T-helper 17 cell (primary cell): ENCODE data around the gene HBZ. TPM values are rescaled to one million over a fixed set of nuclear protein-coding genes. Genes with fewer than 3 reads are reported as not detected.
"Not testable (repeated sequence)": the region's sequence is repeated elsewhere in the genome, so short reads cannot be mapped to it uniquely, and the experiment has no call there.

Experiments
- ATAC-seq: fragments of 150-1000 bp; cut with Tn5 transposase; 2 replicates; pipeline ENCODE4 v1.10.0; 2021; ENCODE audit warnings: mild to moderate bottlenecking, moderate library complexity
- DNase-seq, 3 donors: peaks; one replicate each; pipeline versions ENCODE4 v3.0.0 to v3.0.0-alpha.2; 2020 to 2021
- H3K9me3 ChIP-seq: one replicate; pipeline ENCODE4 v1.7.0; 2013; ENCODE audit warnings: low read length, mild to moderate bottlenecking; ENCODE audit not compliant: control insufficient read depth, poor library complexity, severe bottlenecking
- H3K27ac Mint-ChIP-seq: one replicate; pipeline ENCODE4 v1.8.0; 2022; ENCODE audit warnings: mild to moderate bottlenecking, moderate library complexity, mixed read lengths
- H3K27me3 Mint-ChIP-seq: one replicate; pipeline ENCODE4 v1.8.0; 2022; ENCODE audit warnings: mixed read lengths
- H3K36me3 Mint-ChIP-seq: one replicate; pipeline ENCODE4 v1.8.0; 2022; ENCODE audit warnings: low read depth, mixed read lengths
- H3K4me1 Mint-ChIP-seq: one replicate; pipeline ENCODE4 v1.8.0; 2022; ENCODE audit warnings: mild to moderate bottlenecking, mixed read lengths
- H3K4me3 Mint-ChIP-seq: one replicate; pipeline ENCODE4 v1.8.0; 2022; ENCODE audit warnings: mild to moderate bottlenecking, moderate library complexity, mixed read lengths
- total RNA-seq, 4 donors: library from RNA in 2 of 4; stranded (reverse) in 2 of 4; gene quantifications; one replicate each; pipeline ENCODE4 v1.2.3 and lab custom pipeline; 2022 to 2026

Gene HBZ
- total RNA-seq, 2 donors from 2014 or later = not detected

GRCh38 chr16:144797-145252, 7.6 kb upstream of the HBZ start:
- Mint-ChIP-seq H3K27ac (no peak overlapping the region), H3K4me1 (peaks cover 2% of the 10 kb centered on the region), H3K27me3 (peaks cover 31% of the 10 kb centered on the region), H3K36me3 (no peaks in the 10 kb centered on the region), H3K4me3 (no peak overlapping the region)
- DNase-seq (no peak), ATAC-seq (no peak)
- no peaks in the 10 kb centered on the region for H3K9me3 ChIP-seq

- Mint-ChIP-seq H3K27ac (no peak overlapping the region), H3K4me3 (no peak overlapping the region), H3K4me1 (peaks cover 2% of the 10 kb centered on the region), H3K36me3 (no peaks in the 10 kb centered on the region), H3K27me3 (peaks cover 35% of the 10 kb centered on the region)
- DNase-seq (no peak), ATAC-seq (no peak)
- H3K9me3 ChIP-seq = no peaks in the 10 kb centered on the region
Measured at GRCh38 chr16:146646-147045, 5.8 kb upstream of the HBZ start.

GRCh38 chr16:149024-149660, 3.3 kb upstream of the HBZ start:
- H3K4me1 Mint-ChIP-seq = peaks cover 2% of the 10 kb centered on the region
- H3K36me3 Mint-ChIP-seq = no peaks in the 10 kb centered on the region
- no peak for ATAC-seq
- H3K9me3 ChIP-seq = no peaks in the 10 kb centered on the region
- no peak overlapping the region for H3K27ac Mint-ChIP-seq
- no peak for DNase-seq
- H3K27me3 Mint-ChIP-seq = peaks cover 20% of the 10 kb centered on the region
- H3K4me3 Mint-ChIP-seq = no peak overlapping the region

- ATAC-seq, H3K27ac Mint-ChIP-seq, H3K4me1 Mint-ChIP-seq, H3K9me3 ChIP-seq, DNase-seq, H3K36me3 Mint-ChIP-seq: not testable (repeated sequence)
- Mint-ChIP-seq H3K27me3 (peaks cover 36% of the 10 kb centered on the region), H3K4me3 (peak overlapping the region; percentile 76)
Measured at GRCh38 chr16:153129-153521, 681 bp downstream of the HBZ start.

GRCh38 chr16:153550-154216, 1.2 kb downstream of the HBZ start:
- not testable (repeated sequence) for H3K36me3 Mint-ChIP-seq, DNase-seq, H3K9me3 ChIP-seq, H3K4me1 Mint-ChIP-seq, H3K27ac Mint-ChIP-seq
- H3K27me3 Mint-ChIP-seq = peaks cover 41% of the 10 kb centered on the region
- peak; percentile 41 for ATAC-seq
- H3K4me3 Mint-ChIP-seq = peak overlapping the region; percentile 75

- ATAC-seq (no peak), DNase-seq (no peak)
- Mint-ChIP-seq H3K27me3 (peaks cover 40% of the 10 kb centered on the region), H3K4me3 (peak overlapping the region; percentile 75), H3K27ac (no peak overlapping the region), H3K4me1 (peaks cover 10% of the 10 kb centered on the region), H3K36me3 (no peaks in the 10 kb centered on the region)
- no peaks in the 10 kb centered on the region for H3K9me3 ChIP-seq
Measured at GRCh38 chr16:154217-155030, 2.0 kb downstream of the HBZ start.

GRCh38 chr16:155031-155398, 2.6 kb downstream of the HBZ start:
- Mint-ChIP-seq H3K36me3 (no peaks in the 10 kb centered on the region), H3K27me3 (peaks cover 39% of the 10 kb centered on the region)
- DNase-seq = no peak

GRCh38 chr16:159136-159849, 6.8 kb downstream of the HBZ start:
- ATAC-seq (no peak), DNase-seq (no peak)
- peaks cover 2% of the 10 kb centered on the region for H3K36me3 Mint-ChIP-seq
- no peak overlapping the region for H3K4me3 Mint-ChIP-seq
- peaks cover 8% of the 10 kb centered on the region for H3K4me1 Mint-ChIP-seq
- H3K27ac Mint-ChIP-seq = no peak overlapping the region
- no peaks in the 10 kb centered on the region for H3K9me3 ChIP-seq
- peaks cover 40% of the 10 kb centered on the region for H3K27me3 Mint-ChIP-seq

More at GRCh38 chr16:155031-155398, 2.6 kb downstream of the HBZ start:
- peak overlapping the region; percentile 75 for H3K4me3 Mint-ChIP-seq
- ATAC-seq = no peak
- no peaks in the 10 kb centered on the region for H3K9me3 ChIP-seq
- H3K27ac Mint-ChIP-seq = no peak overlapping the region
- peaks cover 11% of the 10 kb centered on the region for H3K4me1 Mint-ChIP-seq

- H3K27ac Mint-ChIP-seq, H3K9me3 ChIP-seq, H3K4me3 Mint-ChIP-seq, DNase-seq, H3K4me1 Mint-ChIP-seq, ATAC-seq, H3K36me3 Mint-ChIP-seq: not testable (repeated sequence)
- H3K27me3 Mint-ChIP-seq = peaks cover 34% of the 10 kb centered on the region
Measured at GRCh38 chr16:160242-160641, 7.8 kb downstream of the HBZ start.

GRCh38 chr16:160691-161190, 8.3 kb downstream of the HBZ start:
- DNase-seq (no peak), ATAC-seq (no peak)
- Mint-ChIP-seq H3K27me3 (peaks cover 29% of the 10 kb centered on the region), H3K36me3 (peaks cover 2% of the 10 kb centered on the region), H3K4me3 (no peak overlapping the region), H3K4me1 (peaks cover 6% of the 10 kb centered on the region), H3K27ac (no peak overlapping the region)
- H3K9me3 ChIP-seq = no peaks in the 10 kb centered on the region

GRCh38 chr16:162271-162991, 10.0 kb downstream of the HBZ start:
- Mint-ChIP-seq H3K36me3 (peaks cover 2% of the 10 kb centered on the region), H3K27ac (no peak overlapping the region), H3K4me1 (peaks cover 9% of the 10 kb centered on the region), H3K27me3 (peaks cover 28% of the 10 kb centered on the region), H3K4me3 (no peak overlapping the region)
- no peaks in the 10 kb centered on the region for H3K9me3 ChIP-seq
- DNase-seq (no peak), ATAC-seq (no peak)

- H3K27me3 Mint-ChIP-seq = peaks cover 28% of the 10 kb centered on the region
Measured at GRCh38 chr16:163139-163538, 10.7 kb downstream of the HBZ start.

More at GRCh38 chr16:163139-163538, 10.7 kb downstream of the HBZ start:
- DNase-seq, ATAC-seq, H3K9me3 ChIP-seq, H3K4me3 Mint-ChIP-seq, H3K36me3 Mint-ChIP-seq, H3K4me1 Mint-ChIP-seq, H3K27ac Mint-ChIP-seq: not testable (repeated sequence)
